ENCODE data around the gene RAB7B. TPM values are rescaled to one million over a fixed set of nuclear protein-coding genes. Genes with fewer than 3 reads are reported as not detected.

The RAB7B gene
- total RNA-seq, 1 experiment from 2014 or later: 3.6 TPM

DNA sequence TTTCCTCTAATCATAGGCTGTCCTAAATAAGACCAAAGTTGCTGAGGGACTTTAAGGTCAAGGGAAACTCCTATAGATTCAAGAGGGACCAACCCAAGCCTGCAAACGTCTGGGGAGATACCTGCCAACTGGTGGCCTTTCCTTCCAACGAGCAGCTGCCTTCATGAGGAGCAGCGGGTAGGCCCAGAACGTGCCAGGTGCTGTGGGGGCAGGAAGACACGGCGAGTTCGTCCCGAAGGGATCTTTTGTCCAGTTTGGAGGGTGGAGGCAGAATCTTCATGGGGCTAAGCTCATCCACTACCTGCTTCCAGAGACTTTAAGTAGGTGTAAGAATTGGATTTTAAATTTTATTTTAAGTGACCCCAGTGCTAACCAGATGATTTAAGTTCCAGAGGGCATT is 34.0 kb downstream of the RAB7B start:
- Mint-ChIP-seq H3K36me3 (ENCODE audit: insufficient read depth, unreplicated experiment) (peaks cover 5% of the 10 kb centered on the region), H3K4me3 (ENCODE audit: unreplicated experiment) (no peak overlapping the region), H3K4me1 (ENCODE audit: insufficient read depth, unreplicated experiment) (peaks cover 29% of the 10 kb centered on the region), H3K27me3 (ENCODE audit: insufficient read depth, unreplicated experiment) (peaks cover 14% of the 10 kb centered on the region), H3K9me3 (ENCODE audit: unreplicated experiment) (peaks cover 12% of the 10 kb centered on the region), H3K27ac (ENCODE audit: low read depth, unreplicated experiment) (no peak overlapping the region)
- POLR2A ChIA-PET: interaction anchor here (0.9 to 3.5 kb wide), 7 partner anchors 8 to 50 kb away, joined by 4 to 38 read pairs (median 8); no protein-coding TSS in a partner anchor
- DNase-seq (ENCODE audit: unreplicated experiment): no peak
- intact Hi-C loops (cut with micrococcal nuclease): no loop called here
- no TSS peak for BruUV-seq (replicated peaks)
- TF ChIP-seq, protein P1, sequence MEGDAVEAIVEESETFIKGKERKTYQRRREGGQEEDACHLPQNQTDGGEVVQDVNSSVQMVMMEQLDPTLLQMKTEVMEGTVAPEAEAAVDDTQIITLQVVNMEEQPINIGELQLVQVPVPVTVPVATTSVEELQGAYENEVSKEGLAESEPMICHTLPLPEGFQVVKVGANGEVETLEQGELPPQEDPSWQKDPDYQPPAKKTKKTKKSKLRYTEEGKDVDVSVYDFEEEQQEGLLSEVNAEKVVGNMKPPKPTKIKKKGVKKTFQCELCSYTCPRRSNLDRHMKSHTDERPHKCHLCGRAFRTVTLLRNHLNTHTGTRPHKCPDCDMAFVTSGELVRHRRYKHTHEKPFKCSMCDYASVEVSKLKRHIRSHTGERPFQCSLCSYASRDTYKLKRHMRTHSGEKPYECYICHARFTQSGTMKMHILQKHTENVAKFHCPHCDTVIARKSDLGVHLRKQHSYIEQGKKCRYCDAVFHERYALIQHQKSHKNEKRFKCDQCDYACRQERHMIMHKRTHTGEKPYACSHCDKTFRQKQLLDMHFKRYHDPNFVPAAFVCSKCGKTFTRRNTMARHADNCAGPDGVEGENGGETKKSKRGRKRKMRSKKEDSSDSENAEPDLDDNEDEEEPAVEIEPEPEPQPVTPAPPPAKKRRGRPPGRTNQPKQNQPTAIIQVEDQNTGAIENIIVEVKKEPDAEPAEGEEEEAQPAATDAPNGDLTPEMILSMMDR (IDR thresholded peaks at IDR 0.05; ENCODE audit: unreplicated experiment): no peak
- CTCF ChIA-PET: interaction anchor here (0.7 to 6.8 kb wide), 11 partner anchors 8 to 310 kb away, joined by 3 to 111 read pairs (median 12); partner anchors contain the start of gene RAB7B

DNA sequence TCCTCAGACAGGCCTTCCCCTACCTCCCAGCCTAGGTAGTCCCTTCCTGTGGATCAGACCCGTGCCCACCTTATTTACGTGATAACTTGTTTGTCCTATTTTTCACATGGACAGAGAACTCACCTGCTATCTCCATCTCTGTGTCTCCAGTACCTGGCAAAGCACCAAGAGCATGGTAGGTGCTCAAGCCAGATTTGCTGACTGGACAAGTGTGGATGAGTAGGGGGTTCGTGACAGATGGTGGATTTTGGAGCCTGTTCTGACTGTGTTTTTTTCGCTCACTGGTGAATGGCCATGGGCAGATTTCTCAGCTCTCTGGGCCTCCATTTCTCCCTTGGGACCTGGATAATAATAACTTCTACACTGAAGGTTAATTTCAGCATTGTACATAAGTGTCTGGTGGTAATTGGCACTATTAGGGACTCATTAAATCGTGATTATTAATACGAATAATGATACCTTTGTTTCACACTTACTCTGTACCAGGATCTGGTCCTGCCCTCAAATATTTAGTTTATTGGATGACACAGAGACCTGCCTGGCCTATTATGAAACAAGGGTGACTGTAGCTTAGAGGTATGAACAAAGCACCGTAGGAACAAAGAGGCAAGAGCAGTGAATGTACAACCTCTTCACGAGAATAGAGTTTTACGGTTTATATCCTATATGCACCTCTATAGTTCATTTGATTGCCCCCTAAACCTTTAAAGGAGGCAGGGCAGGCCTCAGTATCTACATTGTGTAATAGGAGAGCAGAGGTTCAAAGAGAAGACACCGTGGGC is 35.5 kb downstream of the RAB7B start:
- Mint-ChIP-seq H3K27ac (ENCODE audit: low read depth, unreplicated experiment) (no peak overlapping the region), H3K36me3 (ENCODE audit: insufficient read depth, unreplicated experiment) (peaks cover 5% of the 10 kb centered on the region), H3K4me3 (ENCODE audit: unreplicated experiment) (no peak overlapping the region), H3K9me3 (ENCODE audit: unreplicated experiment) (no peaks in the 10 kb centered on the region), H3K4me1 (ENCODE audit: insufficient read depth, unreplicated experiment) (peaks cover 29% of the 10 kb centered on the region), H3K27me3 (ENCODE audit: insufficient read depth, unreplicated experiment) (peaks cover 5% of the 10 kb centered on the region)
- TF ChIP-seq, protein P1 (IDR thresholded peaks at IDR 0.05; ENCODE audit: unreplicated experiment): no peak
- POLR2A ChIA-PET: interaction anchor here (0.6 to 3.0 kb wide), 11 partner anchors 9 to 88 kb away, joined by 3 to 24 read pairs (median 7); no protein-coding TSS in a partner anchor
- DNase-seq (ENCODE audit: unreplicated experiment): peak; percentile 67
- no TSS peak for BruUV-seq (replicated peaks)
- CTCF ChIA-PET: interaction anchor here (0.6 to 6.8 kb wide), 13 partner anchors 10 to 543 kb away, joined by 3 to 111 read pairs (median 3); no protein-coding TSS in a partner anchor
- intact Hi-C loops (cut with micrococcal nuclease): no loop called here

DNA sequence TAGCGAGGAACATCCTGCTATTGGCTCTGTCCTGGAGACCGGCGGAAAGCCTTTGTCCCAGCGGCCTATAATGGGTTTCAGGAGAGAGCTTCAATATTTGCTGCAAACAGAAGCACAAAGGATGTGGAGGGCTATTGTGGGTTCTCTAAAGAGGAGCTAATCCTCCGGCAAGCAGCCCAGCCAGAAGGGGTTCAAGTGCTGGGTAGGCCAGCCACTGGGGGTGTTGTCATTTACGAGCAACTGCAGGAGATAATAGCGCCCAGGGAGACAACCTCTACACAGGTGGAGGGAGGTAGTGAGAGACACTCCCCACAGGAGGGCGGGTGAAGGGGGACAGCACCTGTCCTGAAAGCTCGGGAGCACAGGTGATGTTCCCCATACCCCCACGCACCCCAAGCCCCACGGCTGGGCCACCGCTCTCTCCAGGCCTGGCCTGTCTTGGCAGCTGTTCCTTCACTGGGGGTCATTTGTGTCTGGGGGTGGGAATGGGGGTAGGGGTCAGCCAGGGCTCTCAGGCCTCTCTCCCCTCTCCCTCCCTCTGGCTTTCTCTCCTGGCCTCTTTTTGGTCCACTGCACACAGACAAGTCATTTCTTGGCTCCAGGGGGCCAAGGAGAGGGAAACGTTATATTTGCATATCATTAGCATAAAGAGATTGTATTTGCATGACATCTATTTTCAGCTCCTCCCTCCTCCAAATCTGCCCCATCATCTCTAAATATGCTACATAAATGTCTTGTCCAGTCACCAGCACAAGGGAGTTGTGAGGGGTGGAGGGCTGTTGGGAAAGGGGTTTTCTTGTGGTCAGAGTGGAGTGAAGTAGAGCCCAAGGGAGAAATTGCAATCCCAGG is 37.9 kb downstream of the RAB7B start:
- intact Hi-C loops (cut with micrococcal nuclease): no loop called here
- ChIA-PET CTCF (interaction anchor here (0.6 to 6.8 kb wide), 9 partner anchors 12 to 173 kb away, joined by 3 to 68 read pairs (median 4); no protein-coding TSS in a partner anchor), POLR2A (interaction anchor here (0.6 to 8.2 kb wide), 7 partner anchors 11 to 76 kb away, joined by 3 to 88 read pairs (median 3); no protein-coding TSS in a partner anchor)
- Mint-ChIP-seq H3K4me1 (ENCODE audit: insufficient read depth, unreplicated experiment) (peaks cover 43% of the 10 kb centered on the region), H3K9me3 (ENCODE audit: unreplicated experiment) (no peaks in the 10 kb centered on the region), H3K36me3 (ENCODE audit: insufficient read depth, unreplicated experiment) (peaks cover 5% of the 10 kb centered on the region), H3K27me3 (ENCODE audit: insufficient read depth, unreplicated experiment) (peaks cover 13% of the 10 kb centered on the region), H3K27ac (ENCODE audit: low read depth, unreplicated experiment) (no peak overlapping the region), H3K4me3 (ENCODE audit: unreplicated experiment) (no peak overlapping the region)
- no peak for DNase-seq (ENCODE audit: unreplicated experiment)
- BruUV-seq (replicated peaks): no TSS peak
- TF ChIP-seq, protein P1 (IDR thresholded peaks at IDR 0.05; ENCODE audit: unreplicated experiment): no peak
